WTC11 (cell line): ENCODE results near the gene CHST15. TPM values are rescaled to one million over a fixed set of nuclear protein-coding genes. Genes with fewer than 3 reads are reported as not detected.

Experiments used
- ATAC-seq: fragments of 200-7000 bp; cut with Tn5 transposase; 2 replicates; pipeline ENCODE4 v1.10.0; 2021; ENCODE audit warnings: mild to moderate bottlenecking, moderate library complexity
- CTCF ChIA-PET: fragments of 300-600 bp; sonication (Branson Sonifier 250); formaldehyde crosslinking; loops from one replicate; lab custom pipeline; 2021; ENCODE audit warnings: antibody characterized with exemption; lab: Charles Lee
- POLR2A ChIA-PET: fragments of 350-600 bp; sonication (Branson Sonifier 250); formaldehyde crosslinking; loops from one replicate; lab custom pipeline; 2021; ENCODE audit warnings: antibody characterized with exemption; lab: Charles Lee
- DNase-seq: peaks from one replicate; pipeline ENCODE4 v3.0.0; 2021; ENCODE audit warnings: low spot score
- H3K27ac Mint-ChIP-seq: 2 replicates; pipeline ENCODE4 v1.8.0; 2021; ENCODE audit warnings: mixed read lengths
- H3K27me3 Mint-ChIP-seq: 2 replicates; pipeline ENCODE4 v1.8.0; 2021; ENCODE audit warnings: low read depth, mild to moderate bottlenecking, moderate library complexity, mixed read lengths
- H3K36me3 Mint-ChIP-seq: 2 replicates; pipeline ENCODE4 v1.8.0; 2021; ENCODE audit warnings: mixed read lengths
- H3K4me1 Mint-ChIP-seq: 2 replicates; pipeline ENCODE4 v1.8.0; 2022; ENCODE audit warnings: mixed read lengths
- H3K4me3 Mint-ChIP-seq: 2 replicates; pipeline ENCODE4 v1.8.0; 2021; ENCODE audit warnings: mild to moderate bottlenecking, moderate library complexity, mixed read lengths
- H3K9me3 Mint-ChIP-seq: 2 replicates; pipeline ENCODE4 v1.8.0; 2021; ENCODE audit warnings: mixed read lengths
- AR ChIP-seq: fragments of 250-450 bp; sonication (Bioruptor Pico); IDR thresholded peaks from 2 replicates; pipeline ENCODE4 v1.9.0; 2021; ENCODE audit warnings: mild to moderate bottlenecking
- CDX4 ChIP-seq: fragments of 250-450 bp; sonication (Bioruptor Pico); IDR thresholded peaks from 2 replicates; pipeline ENCODE4 v1.9.0; 2021; ENCODE audit warnings: moderate library complexity, mild to moderate bottlenecking, inconsistent platforms, borderline replicate concordance
- CREM ChIP-seq: sonication (generic); formaldehyde crosslinking; IDR thresholded peaks from 2 replicates; pipeline ENCODE4 v1.8.1; 2022; ENCODE audit warnings: mild to moderate bottlenecking, missing genetic modification reagents, moderate library complexity
- EMX1 ChIP-seq: fragments of 250-450 bp; sonication (Bioruptor Pico); IDR thresholded peaks from 2 replicates; pipeline ENCODE4 v1.8.0; 2021; ENCODE audit warnings: mild to moderate bottlenecking
- ETV6 ChIP-seq: sonication (generic); formaldehyde crosslinking; IDR thresholded peaks from 2 replicates; pipeline ENCODE4 v1.8.1; 2022; ENCODE audit warnings: mild to moderate bottlenecking, missing genetic modification reagents
- FOXJ3 ChIP-seq: sonication (generic); formaldehyde crosslinking; IDR thresholded peaks from 2 replicates; pipeline ENCODE4 v1.9.0; 2021; ENCODE audit warnings: missing genetic modification reagents, mild to moderate bottlenecking, borderline replicate concordance
- FOXK1 ChIP-seq: sonication (generic); formaldehyde crosslinking; IDR thresholded peaks from 2 replicates; pipeline ENCODE4 v1.8.0; 2022; ENCODE audit warnings: mild to moderate bottlenecking, moderate library complexity, missing genetic modification reagents
- HMGXB4 ChIP-seq: sonication (generic); formaldehyde crosslinking; IDR thresholded peaks from 2 replicates; pipeline ENCODE4 v1.8.1; 2023; ENCODE audit warnings: mild to moderate bottlenecking, moderate library complexity, missing genetic modification reagents
- IRF1 ChIP-seq: sonication (generic); formaldehyde crosslinking; IDR thresholded peaks from 2 replicates; pipeline ENCODE4 v1.8.0; 2023; ENCODE audit warnings: missing genetic modification reagents
- JUN ChIP-seq: sonication (generic); formaldehyde crosslinking; IDR thresholded peaks from 2 replicates; pipeline ENCODE4 v1.8.0; 2023; ENCODE audit warnings: mild to moderate bottlenecking, missing genetic modification reagents
- NFE2L1 ChIP-seq: sonication (generic); formaldehyde crosslinking; IDR thresholded peaks from 2 replicates; pipeline ENCODE4 v1.8.1; 2023; ENCODE audit warnings: missing genetic modification reagents
- SMAD4 ChIP-seq: sonication (generic); formaldehyde crosslinking; IDR thresholded peaks from 2 replicates; pipeline ENCODE4 v1.8.0; 2022; ENCODE audit warnings: mild to moderate bottlenecking, missing genetic modification reagents
- ZBTB43 ChIP-seq: sonication (generic); formaldehyde crosslinking; IDR thresholded peaks from 2 replicates; pipeline ENCODE4 v1.8.1; 2023; ENCODE audit warnings: mild to moderate bottlenecking, missing genetic modification reagents
- ZNF121 ChIP-seq: sonication (generic); formaldehyde crosslinking; IDR thresholded peaks from 2 replicates; pipeline ENCODE4 v1.8.0; 2023; ENCODE audit warnings: missing genetic modification reagents
- ZNF263 ChIP-seq: sonication (generic); formaldehyde crosslinking; IDR thresholded peaks from 2 replicates; pipeline ENCODE4 v1.8.1; 2022; ENCODE audit warnings: low read depth, mild to moderate bottlenecking, moderate library complexity, missing genetic modification reagents
- ZNF512 ChIP-seq: sonication (generic); formaldehyde crosslinking; IDR thresholded peaks from 2 replicates; pipeline ENCODE4 v1.8.1; 2022; ENCODE audit warnings: missing genetic modification reagents, borderline replicate concordance
- ZSCAN18 ChIP-seq: fragments of 250-450 bp; sonication (Bioruptor Pico); IDR thresholded peaks from 2 replicates; pipeline ENCODE4 v2.1.2; 2022; ENCODE audit warnings: mild to moderate bottlenecking, moderate library complexity
- total RNA-seq: library from RNA; stranded (reverse); gene quantifications from 3 replicates; pipeline ENCODE4 v1.2.3, GENCODE V29; 2021

CHST15 gene
- total RNA-seq, 1 experiment from 2014 or later, result 10.7 TPM

- ATAC-seq (no peak; the same call in 1 of the 2 replicates), DNase-seq (no peak)
- Mint-ChIP-seq H3K27me3 (peaks cover 42% of the 10 kb centered on the region), H3K4me1 (peaks cover 20% of the 10 kb centered on the region), H3K27ac (no peak overlapping the region), H3K36me3 (no peaks in the 10 kb centered on the region), H3K9me3 (no peaks in the 10 kb centered on the region), H3K4me3 (peak overlapping the region; percentile 70)
- CTCF ChIA-PET, result interaction anchor here (0.6 to 4.6 kb wide), 121 partner anchors 8 to 748 kb away, joined by 3 to 128 read pairs (median 5); partner anchors contain the start of genes CHST15, CPXM2, LHPP and OAT
- POLR2A ChIA-PET, result no interaction called here
- TF ChIP-seq JUN, result no peak
- TF ChIP-seq SMAD4 (CRISPR knock-in tag), result no peak
- no peak for TF ChIP-seq EMX1
- no peak for TF ChIP-seq FOXJ3
- no peak for TF ChIP-seq NFE2L1 (CRISPR knock-in tag)
- TF ChIP-seq ZNF512 (CRISPR knock-in tag), result no peak
- TF ChIP-seq IRF1 (CRISPR knock-in tag), result no peak
- no peak for TF ChIP-seq ZNF263 (CRISPR knock-in tag)
- no peak for TF ChIP-seq AR (CRISPR knock-in tag)
- no peak for TF ChIP-seq ETV6
- no peak for TF ChIP-seq CREM
- TF ChIP-seq ZSCAN18, result no peak
- TF ChIP-seq FOXK1, result no peak
- TF ChIP-seq ZNF121, result no peak
- TF ChIP-seq ZBTB43 (CRISPR knock-in tag), result no peak
- TF ChIP-seq HMGXB4, result no peak
- TF ChIP-seq CDX4 (CRISPR knock-in tag), result no peak
These were observed 98.3 kb downstream of the CHST15 start for GRCh38 chr10:123995082-123995460.
